GM23338 (cell line): ENCODE measurements around the gene ZMYND11. TPM values are rescaled to one million over a fixed set of nuclear protein-coding genes. Genes with fewer than 3 reads are reported as not detected.

Experiments used
- ATAC-seq: fragments of 200-7000 bp; cut with Tn5 transposase; 3 replicates; pipeline ENCODE4 v1.9.1; 2020
- DNase-seq: peaks from one replicate; pipeline ENCODE4 v3.0.0-alpha.2; 2015; ENCODE audit warnings: low spot score
- H2AFZ ChIP-seq: fragments of 200-600 bp; sonication (generic); 2 replicates; pipeline ENCODE4 v1.8.0; 2016; ENCODE audit warnings: antibody characterized with exemption, mild to moderate bottlenecking, moderate library complexity
- H3F3A ChIP-seq: fragments of 200-600 bp; sonication (generic); replicated peaks from 2 replicates; pipeline ENCODE4 v1.8.0; 2017; ENCODE audit warnings: antibody characterized with exemption, mixed run types, low read depth
- H3K27ac ChIP-seq: fragments of 200-600 bp; sonication (generic); 2 replicates; pipeline ENCODE4 v1.6.1; 2016; ENCODE audit warnings: low read depth
- H3K27me3 ChIP-seq: fragments of 200-600 bp; sonication (generic); 2 replicates; pipeline ENCODE4 v1.8.0; 2016; ENCODE audit warnings: mild to moderate bottlenecking, mixed run types, moderate library complexity; ENCODE audit not compliant: insufficient read depth
- H3K36me3 ChIP-seq: fragments of 200-600 bp; sonication (generic); 2 replicates; pipeline ENCODE4 v1.8.0; 2016; ENCODE audit warnings: mild to moderate bottlenecking; ENCODE audit not compliant: insufficient read depth
- H3K4me1 ChIP-seq: fragments of 200-600 bp; sonication (generic); 2 replicates; pipeline ENCODE4 v1.8.0; 2016; ENCODE audit warnings: mild to moderate bottlenecking, moderate library complexity; ENCODE audit not compliant: insufficient read depth
- H3K4me2 ChIP-seq: fragments of 200-600 bp; sonication (generic); 2 replicates; pipeline ENCODE4 v1.7.1; 2017; ENCODE audit warnings: mixed run types
- H3K4me3 ChIP-seq: fragments of 200-600 bp; sonication (generic); 2 replicates; pipeline ENCODE4 v1.6.1; 2016; ENCODE audit warnings: mixed run types
- H3K79me2 ChIP-seq: fragments of 200-600 bp; sonication (generic); replicated peaks from 2 replicates; pipeline ENCODE4 v1.8.0; 2017; ENCODE audit warnings: mild to moderate bottlenecking; ENCODE audit not compliant: insufficient read depth
- H3K9me2 ChIP-seq: fragments of 200-600 bp; sonication (generic); 2 replicates; pipeline ENCODE4 v1.8.0; 2017; ENCODE audit not compliant: insufficient read depth
- H4K20me1 ChIP-seq: fragments of 200-600 bp; sonication (generic); replicated peaks from 2 replicates; pipeline ENCODE4 v1.8.0; 2017; ENCODE audit warnings: mild to moderate bottlenecking; ENCODE audit not compliant: insufficient read depth
- H3K27ac Mint-ChIP-seq: 2 replicates; pipeline ENCODE4 v1.8.0; 2020; ENCODE audit warnings: inconsistent platforms, mild to moderate bottlenecking, moderate library complexity, mixed read lengths
- H3K27me3 Mint-ChIP-seq: 3 replicates; pipeline ENCODE4 v1.8.0; 2022; ENCODE audit warnings: low read depth, mild to moderate bottlenecking, moderate library complexity, mixed read lengths, inconsistent platforms; ENCODE audit not compliant: insufficient read depth, poor library complexity
- H3K36me3 Mint-ChIP-seq: 3 replicates; pipeline ENCODE4 v1.8.0; 2021; ENCODE audit warnings: low read depth, mild to moderate bottlenecking, inconsistent platforms, moderate library complexity, mixed read lengths
- H3K4me1 Mint-ChIP-seq: 3 replicates; pipeline ENCODE4 v1.8.0; 2020; ENCODE audit warnings: mild to moderate bottlenecking, inconsistent platforms, mixed read lengths
- H3K4me3 Mint-ChIP-seq: 3 replicates; pipeline ENCODE4 v1.8.0; 2021; ENCODE audit warnings: moderate library complexity, mild to moderate bottlenecking, inconsistent platforms, mixed read lengths
- H3K9me3 Mint-ChIP-seq: 3 replicates; pipeline ENCODE4 v1.8.0; 2020; ENCODE audit warnings: moderate library complexity, mild to moderate bottlenecking, inconsistent platforms, mixed read lengths
- CREB1 ChIP-seq: fragments of 250-450 bp; sonication (Bioruptor Pico); IDR thresholded peaks from 2 replicates; pipeline ENCODE4 v1.5.0; 2020; ENCODE audit warnings: low read depth, mild to moderate bottlenecking, moderate library complexity
- CTCF ChIP-seq, 2 experiments: fragments of 200-600 bp in 1 of 2; sonication (generic) in 1 of 2; conservative IDR thresholded peaks; 2 replicates each; pipeline versions ENCODE4 v1.5.1 to v1.6.1; 2016 to 2017; ENCODE audit warnings: antibody characterized with exemption in 2 of 2, low read depth in 2 of 2, mild to moderate bottlenecking in 2 of 2, moderate library complexity in 1 of 2
- ETS1 ChIP-seq: IDR thresholded peaks from 2 replicates; pipeline ENCODE4 v1.6.1; 2016; ENCODE audit warnings: antibody characterized with exemption
- EZH2 ChIP-seq: fragments of 200-600 bp; sonication (generic); IDR thresholded peaks from one replicate; pipeline ENCODE4 v1.8.0; 2017; ENCODE audit warnings: antibody characterized with exemption, mild to moderate bottlenecking, low read depth; ENCODE audit not compliant: unreplicated experiment
- EZH2phosphoT487 ChIP-seq: fragments of 200-600 bp; sonication (generic); IDR thresholded peaks from one replicate; pipeline ENCODE4 v1.8.1; 2018; ENCODE audit warnings: antibody characterized with exemption; ENCODE audit not compliant: unreplicated experiment
- JUNB ChIP-seq: IDR thresholded peaks from one replicate; pipeline ENCODE4 v1.6.1; 2016; ENCODE audit warnings: antibody characterized with exemption; ENCODE audit not compliant: unreplicated experiment
- NANOG ChIP-seq: IDR thresholded peaks from 2 replicates; pipeline ENCODE4 v1.6.1; 2016; ENCODE audit warnings: antibody characterized with exemption, borderline replicate concordance
- POLR2AphosphoS5 ChIP-seq: IDR thresholded peaks from 2 replicates; pipeline ENCODE4 v1.6.1; 2016; ENCODE audit warnings: antibody characterized with exemption, low read depth
- REST ChIP-seq: IDR thresholded peaks from one replicate; pipeline ENCODE4 v1.6.1; 2018; ENCODE audit warnings: antibody characterized with exemption; ENCODE audit not compliant: unreplicated experiment
- STAT1 ChIP-seq: IDR thresholded peaks from one replicate; pipeline ENCODE4 v1.6.1; 2016; ENCODE audit warnings: antibody characterized with exemption; ENCODE audit not compliant: unreplicated experiment
- ZNF114 ChIP-seq: fragments of 250-450 bp; sonication (Bioruptor Pico); IDR thresholded peaks from 2 replicates; pipeline ENCODE4 v1.5.0; 2020; ENCODE audit warnings: mild to moderate bottlenecking, moderate library complexity
- ZNF331 ChIP-seq: fragments of 250-450 bp; sonication (Bioruptor Pico); IDR thresholded peaks from 2 replicates; pipeline ENCODE4 v1.5.0; 2020; ENCODE audit warnings: low read depth, mild to moderate bottlenecking, moderate library complexity
- polyA plus RNA-seq: library from polyadenylated mRNA; unstranded; fragments of >200 nt; fragmentation: Nextera tagmentation; extraction: Ambion mirVana; gene quantifications from 2 replicates; pipeline ENCODE4 v1.2.1, GENCODE V29; 2016
- total RNA-seq: library from RNA; depleted of rRNA; stranded (reverse); fragments of >200 nt; shearing (Covaris generic); gene quantifications from 2 replicates; pipeline ENCODE4 v1.2.3, GENCODE V29; 2014

The ZMYND11 gene
- total and polyA plus RNA-seq, 2 experiments from 2014 or later = 8.9 to 16.9 TPM

- no peaks in the 10 kb centered on the region for H3K27me3 Mint-ChIP-seq
- Histone ChIP-seq H3K27me3 (no peaks in the 10 kb centered on the region), H3K9me2 (no peaks in the 10 kb centered on the region), H4K20me1 (no peaks in the 10 kb centered on the region), H3F3A (no peaks in the 10 kb centered on the region), H3K27ac (no peak overlapping the region), H3K4me2 (no peak overlapping the region), H3K36me3 (no peaks in the 10 kb centered on the region), H3K4me1 (no peaks in the 10 kb centered on the region), H3K79me2 (no peaks in the 10 kb centered on the region), H3K4me3 (no peak overlapping the region), H2AFZ (no peak overlapping the region)
- DNase-seq (no peak), ATAC-seq (peak; percentile 37; the same call in 2 of the 3 replicates)
- peaks cover 2% of the 10 kb centered on the region; the same call in 1 of the 3 replicates for H3K4me1 Mint-ChIP-seq
- no peaks in the 10 kb centered on the region for H3K36me3 Mint-ChIP-seq
- TF ChIP-seq REST = no peak
- no peak overlapping the region for H3K4me3 Mint-ChIP-seq
- peaks cover 36% of the 10 kb centered on the region for H3K9me3 Mint-ChIP-seq
- H3K27ac Mint-ChIP-seq = no peak overlapping the region
Observed at GRCh38 chr10:88253-88652, 47.0 kb upstream of the ZMYND11 start.

GRCh38 chr10:89248-89647 is 46.0 kb upstream of the ZMYND11 start:
- Histone ChIP-seq H4K20me1 (no peaks in the 10 kb centered on the region), H3K9me2 (no peaks in the 10 kb centered on the region), H3F3A (no peaks in the 10 kb centered on the region), H3K79me2 (no peaks in the 10 kb centered on the region), H2AFZ (no peak overlapping the region), H3K27ac (no peak overlapping the region), H3K4me3 (no peak overlapping the region), H3K27me3 (no peaks in the 10 kb centered on the region), H3K4me2 (no peak overlapping the region), H3K4me1 (no peaks in the 10 kb centered on the region), H3K36me3 (no peaks in the 10 kb centered on the region)
- no peak overlapping the region for H3K4me3 Mint-ChIP-seq
- no peaks in the 10 kb centered on the region for H3K27me3 Mint-ChIP-seq
- DNase-seq = no peak
- H3K4me1 Mint-ChIP-seq = peaks cover 2% of the 10 kb centered on the region; the same call in 1 of the 3 replicates
- H3K27ac Mint-ChIP-seq = no peak overlapping the region
- no peak for ATAC-seq
- H3K9me3 Mint-ChIP-seq = peaks cover 32% of the 10 kb centered on the region
- no peaks in the 10 kb centered on the region for H3K36me3 Mint-ChIP-seq
- TF ChIP-seq EZH2phosphoT487 (no peak), ZNF114 (CRISPR knock-in tag) (no peak), REST (no peak), JUNB (no peak), CTCF (conservative IDR thresholded peaks at IDR 0.05; ENCODE audit: low read depth in 2 of 2) (no peak), EZH2 (no peak), ZNF331 (no peak), ETS1 (no peak), CREB1 (no peak), NANOG (no peak), POLR2AphosphoS5 (no peak), STAT1 (no peak)
